ENCODE results near the gene FRMD6. TPM values are rescaled to one million over a fixed set of nuclear protein-coding genes. Genes with fewer than 3 reads are reported as not detected.

The FRMD6 gene
- polyA plus RNA-seq, 1 experiment = 221 TPM

DNA sequence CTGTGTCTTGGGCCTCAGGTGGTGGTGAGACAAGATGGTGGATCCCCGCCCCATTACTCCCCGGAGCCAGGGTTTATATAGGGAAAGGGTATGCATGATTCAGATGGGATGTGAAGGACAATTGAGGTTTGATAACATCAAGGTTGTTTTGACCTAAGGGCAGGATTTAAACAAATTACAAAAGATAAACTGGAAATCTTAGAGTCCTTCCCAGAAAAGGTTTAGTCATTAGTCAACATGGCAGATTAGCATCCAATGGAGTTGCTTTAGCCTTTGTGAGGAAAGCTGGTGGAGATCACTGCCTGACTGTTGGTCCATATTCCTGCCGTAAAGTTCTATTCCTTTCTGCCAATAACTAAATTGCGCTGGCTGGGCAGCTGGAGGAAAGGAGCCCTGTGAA is 15.6 kb upstream of the FRMD6 start:
- TF ChIP-seq, protein P1, sequence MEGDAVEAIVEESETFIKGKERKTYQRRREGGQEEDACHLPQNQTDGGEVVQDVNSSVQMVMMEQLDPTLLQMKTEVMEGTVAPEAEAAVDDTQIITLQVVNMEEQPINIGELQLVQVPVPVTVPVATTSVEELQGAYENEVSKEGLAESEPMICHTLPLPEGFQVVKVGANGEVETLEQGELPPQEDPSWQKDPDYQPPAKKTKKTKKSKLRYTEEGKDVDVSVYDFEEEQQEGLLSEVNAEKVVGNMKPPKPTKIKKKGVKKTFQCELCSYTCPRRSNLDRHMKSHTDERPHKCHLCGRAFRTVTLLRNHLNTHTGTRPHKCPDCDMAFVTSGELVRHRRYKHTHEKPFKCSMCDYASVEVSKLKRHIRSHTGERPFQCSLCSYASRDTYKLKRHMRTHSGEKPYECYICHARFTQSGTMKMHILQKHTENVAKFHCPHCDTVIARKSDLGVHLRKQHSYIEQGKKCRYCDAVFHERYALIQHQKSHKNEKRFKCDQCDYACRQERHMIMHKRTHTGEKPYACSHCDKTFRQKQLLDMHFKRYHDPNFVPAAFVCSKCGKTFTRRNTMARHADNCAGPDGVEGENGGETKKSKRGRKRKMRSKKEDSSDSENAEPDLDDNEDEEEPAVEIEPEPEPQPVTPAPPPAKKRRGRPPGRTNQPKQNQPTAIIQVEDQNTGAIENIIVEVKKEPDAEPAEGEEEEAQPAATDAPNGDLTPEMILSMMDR (IDR thresholded peaks at IDR 0.05; ENCODE audit: low read depth, low read length) = no peak
- POLR2A ChIA-PET = no interaction called here
- H3K27ac ChIP-seq (ENCODE audit: low read depth, low read length) = no peak overlapping the region
- no peak for DNase-seq (ENCODE audit: low read depth, low spot score)
- no peaks in the 10 kb centered on the region for H3K27me3 ChIP-seq (ENCODE audit: control insufficient read depth, insufficient read depth, low read length)
- CTCF ChIA-PET = interaction anchor here (0.6 to 1.5 kb wide), 2 partner anchors 353 to 775 kb away, joined by 3 to 4 read pairs; no protein-coding TSS in a partner anchor
- no peak overlapping the region for H3K4me3 ChIP-seq (ENCODE audit: low read depth, low read length)
- H3K9me3 ChIP-seq (ENCODE audit: control insufficient read depth, insufficient read depth, low read length) = no peaks in the 10 kb centered on the region

DNA sequence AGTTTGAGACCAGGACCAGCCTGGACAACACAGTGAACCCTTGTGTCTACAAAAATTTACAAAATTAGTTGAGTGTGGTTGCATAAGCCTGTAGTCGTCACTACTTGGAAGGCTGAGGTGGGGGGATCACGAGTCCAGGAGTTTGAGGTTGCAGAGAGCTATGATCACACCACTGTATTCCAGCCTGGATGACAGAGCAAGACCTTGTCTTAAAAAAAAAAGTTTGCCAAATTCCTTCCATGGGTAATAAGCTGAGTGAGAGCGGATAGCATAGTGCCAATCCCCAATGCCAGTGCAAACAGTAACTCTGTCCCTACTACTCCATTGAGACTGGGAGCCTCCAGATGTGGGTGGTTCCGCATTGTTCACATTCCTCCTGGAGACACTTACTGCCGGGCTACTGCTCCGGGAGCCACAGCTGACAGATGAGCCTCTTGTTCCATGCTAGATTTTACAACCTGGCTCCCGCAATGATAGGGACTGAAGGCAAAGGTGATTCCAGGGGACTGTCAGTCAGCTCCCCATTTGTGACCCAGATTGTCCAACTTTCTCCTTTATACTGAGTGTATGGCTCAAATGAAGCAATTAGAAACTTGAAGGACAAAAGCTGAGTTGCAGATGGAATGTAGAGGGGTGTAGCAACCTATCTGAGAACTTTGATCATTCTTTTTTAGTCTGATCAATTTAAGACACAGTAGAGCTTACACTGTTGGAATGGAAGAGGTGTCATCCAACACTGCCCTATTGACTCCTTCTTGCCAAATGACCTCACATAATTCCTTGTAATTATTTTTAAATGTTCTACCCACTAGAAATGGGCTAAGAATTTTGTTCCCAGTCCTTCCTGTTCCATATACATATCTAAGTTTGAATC is 13.4 kb upstream of the FRMD6 start:
- Histone ChIP-seq H3K27ac (ENCODE audit: low read depth, low read length) (no peak overlapping the region), H3K27me3 (ENCODE audit: control insufficient read depth, insufficient read depth, low read length) (no peaks in the 10 kb centered on the region), H3K4me3 (ENCODE audit: low read depth, low read length) (no peak overlapping the region), H3K9me3 (ENCODE audit: control insufficient read depth, insufficient read depth, low read length) (no peaks in the 10 kb centered on the region)
- DNase-seq (ENCODE audit: low read depth, low spot score) = no peak
- TF ChIP-seq, protein P1 (IDR thresholded peaks at IDR 0.05; ENCODE audit: low read depth, low read length) = no peak
- ChIA-PET CTCF (interaction anchor here (0.5 to 3.0 kb wide), 2 partner anchors 14 to 40 kb away, joined by 6 to 16 read pairs; partner anchors contain the start of gene FRMD6), POLR2A (no interaction called here)

DNA sequence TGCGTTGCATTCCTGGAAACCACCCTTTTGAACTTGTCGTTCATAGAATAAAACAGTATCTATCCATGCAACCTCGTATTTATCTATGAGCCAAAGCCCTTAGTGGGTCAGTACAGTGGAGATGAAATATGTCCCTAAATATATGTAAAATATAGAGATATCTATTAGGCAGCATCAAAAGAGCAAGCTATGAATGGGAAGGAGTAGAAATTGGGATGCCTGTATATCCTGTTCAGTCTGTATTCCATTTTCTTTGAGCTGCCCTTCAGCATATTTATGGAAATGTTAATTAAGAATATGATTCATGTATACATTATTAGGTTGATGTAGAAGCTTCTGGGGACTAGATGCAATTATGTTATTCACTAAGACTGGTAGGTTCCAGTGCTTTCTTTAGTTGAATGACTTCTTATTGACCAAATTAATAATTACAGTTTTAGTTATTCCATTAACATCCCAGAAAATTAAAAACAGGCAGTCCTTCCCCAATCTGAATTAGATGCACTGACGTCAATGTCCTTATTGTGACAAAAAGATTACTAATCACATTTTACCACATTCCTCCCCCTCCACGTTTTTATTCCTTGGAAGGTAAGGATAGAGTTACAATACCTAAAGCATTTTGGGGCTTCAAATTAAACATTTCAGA is 11.9 kb upstream of the FRMD6 start:
- Histone ChIP-seq H3K9me3 (ENCODE audit: control insufficient read depth, insufficient read depth, low read length) (no peaks in the 10 kb centered on the region), H3K27me3 (ENCODE audit: control insufficient read depth, insufficient read depth, low read length) (no peaks in the 10 kb centered on the region), H3K4me3 (ENCODE audit: low read depth, low read length) (no peak overlapping the region), H3K27ac (ENCODE audit: low read depth, low read length) (no peak overlapping the region)
- ChIA-PET CTCF (interaction anchor here (0.6 to 3.0 kb wide), 2 partner anchors 12 to 141 kb away, joined by 3 to 16 read pairs; partner anchors contain the start of gene FRMD6), POLR2A (no interaction called here)
- no peak for DNase-seq (ENCODE audit: low read depth, low spot score)
- TF ChIP-seq, protein P1 (IDR thresholded peaks at IDR 0.05; ENCODE audit: low read depth, low read length) = no peak

DNA sequence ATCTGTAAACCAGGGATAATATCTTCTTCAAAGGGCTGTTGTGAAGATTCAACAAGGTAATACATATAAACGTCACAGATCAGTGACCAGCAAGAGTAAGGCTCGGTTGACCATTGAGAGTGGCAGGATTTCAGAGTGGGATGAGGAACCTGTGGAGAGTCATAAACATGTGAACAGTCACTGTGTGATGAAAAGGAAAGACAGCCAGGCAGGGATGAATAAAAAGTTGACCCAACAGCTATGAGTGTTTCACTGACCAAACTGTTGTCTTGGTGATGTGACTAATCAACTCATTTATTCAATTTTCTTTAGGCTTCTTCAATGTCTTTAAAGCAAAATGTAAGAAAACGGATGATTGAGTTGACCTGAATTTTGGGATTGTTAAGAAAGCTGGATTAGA is 8.6 kb upstream of the FRMD6 start:
- DNase-seq (ENCODE audit: low read depth, low spot score) = no peak
- Histone ChIP-seq H3K9me3 (ENCODE audit: control insufficient read depth, insufficient read depth, low read length) (no peaks in the 10 kb centered on the region), H3K27me3 (ENCODE audit: control insufficient read depth, insufficient read depth, low read length) (no peaks in the 10 kb centered on the region), H3K4me3 (ENCODE audit: low read depth, low read length) (no peak overlapping the region), H3K27ac (ENCODE audit: low read depth, low read length) (no peak overlapping the region)
- ChIA-PET POLR2A (no interaction called here), CTCF (no interaction called here)
- TF ChIP-seq, protein P1 (IDR thresholded peaks at IDR 0.05; ENCODE audit: low read depth, low read length) = no peak

All from AG04450 (cell line).